Mammary epithelial cell (primary cell): ENCODE results near the gene SCLT1.

Experiments used
- EZH2 ChIP-seq: IDR thresholded peaks from 2 replicates; pipeline ENCODE4 v1.6.1; 2012; ENCODE audit warnings: low read length, inconsistent platforms, borderline replicate concordance
- TF ChIP-seq, protein P1 (sequence below), 2 donors: IDR thresholded peaks in 1 of 2; conservative IDR thresholded peaks in 1 of 2; 2 replicates each; pipeline ENCODE4 v1.5.1; 2011 to 2012; ENCODE audit warnings: inconsistent platforms in 2 of 2, low read length in 2 of 2, mild to moderate bottlenecking in 2 of 2, control low read depth in 1 of 2, low read depth in 1 of 2; ENCODE audit not compliant: insufficient read depth in 1 of 2; ENCODE audit errors: extremely low read depth in 1 of 2

DNA sequence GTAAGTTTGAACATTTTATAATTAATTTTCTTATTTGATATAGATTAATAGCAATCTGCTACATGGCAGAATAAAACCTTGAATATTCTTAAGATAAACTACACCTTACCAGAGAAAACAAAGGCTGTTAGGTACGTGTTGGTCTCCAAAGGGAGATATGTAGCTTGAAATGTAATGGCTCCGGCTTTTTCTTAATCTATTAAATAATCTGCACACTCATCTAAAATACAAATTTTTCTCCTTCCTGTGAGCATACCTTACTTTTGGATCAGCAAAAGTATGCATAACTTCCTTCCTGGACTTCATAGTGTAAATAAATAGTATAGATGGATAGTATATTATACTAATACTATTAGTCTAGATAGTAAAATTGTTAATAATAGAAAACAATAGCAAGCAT, 142.5 kb downstream of the SCLT1 start:
- TF ChIP-seq, protein P1, sequence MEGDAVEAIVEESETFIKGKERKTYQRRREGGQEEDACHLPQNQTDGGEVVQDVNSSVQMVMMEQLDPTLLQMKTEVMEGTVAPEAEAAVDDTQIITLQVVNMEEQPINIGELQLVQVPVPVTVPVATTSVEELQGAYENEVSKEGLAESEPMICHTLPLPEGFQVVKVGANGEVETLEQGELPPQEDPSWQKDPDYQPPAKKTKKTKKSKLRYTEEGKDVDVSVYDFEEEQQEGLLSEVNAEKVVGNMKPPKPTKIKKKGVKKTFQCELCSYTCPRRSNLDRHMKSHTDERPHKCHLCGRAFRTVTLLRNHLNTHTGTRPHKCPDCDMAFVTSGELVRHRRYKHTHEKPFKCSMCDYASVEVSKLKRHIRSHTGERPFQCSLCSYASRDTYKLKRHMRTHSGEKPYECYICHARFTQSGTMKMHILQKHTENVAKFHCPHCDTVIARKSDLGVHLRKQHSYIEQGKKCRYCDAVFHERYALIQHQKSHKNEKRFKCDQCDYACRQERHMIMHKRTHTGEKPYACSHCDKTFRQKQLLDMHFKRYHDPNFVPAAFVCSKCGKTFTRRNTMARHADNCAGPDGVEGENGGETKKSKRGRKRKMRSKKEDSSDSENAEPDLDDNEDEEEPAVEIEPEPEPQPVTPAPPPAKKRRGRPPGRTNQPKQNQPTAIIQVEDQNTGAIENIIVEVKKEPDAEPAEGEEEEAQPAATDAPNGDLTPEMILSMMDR (conservative IDR thresholded peaks at IDR 0.05 in 1 of 2, IDR thresholded peaks at IDR 0.05 in 1 of 2; ENCODE audit: extremely low read depth in 1 of 2, insufficient read depth in 1 of 2, low read depth in 1 of 2, low read length in 2 of 2): no peak
- no peak for TF ChIP-seq EZH2
